Hematopoietic multipotent progenitor cell treated with erythropoietin and hydrocortisone succinate and interleukin-3 and kit ligand, for 6 days (in vitro differentiated cells): ENCODE measurements around the gene ERP27.
A peak's percentile ranks its signal among the peaks of the same experiment; 100 is the strongest.

Experiments used
- DNase-seq: peaks from one replicate; pipeline ENCODE4 v3.0.0-alpha.2; 2015

ERP27 gene

DNA sequence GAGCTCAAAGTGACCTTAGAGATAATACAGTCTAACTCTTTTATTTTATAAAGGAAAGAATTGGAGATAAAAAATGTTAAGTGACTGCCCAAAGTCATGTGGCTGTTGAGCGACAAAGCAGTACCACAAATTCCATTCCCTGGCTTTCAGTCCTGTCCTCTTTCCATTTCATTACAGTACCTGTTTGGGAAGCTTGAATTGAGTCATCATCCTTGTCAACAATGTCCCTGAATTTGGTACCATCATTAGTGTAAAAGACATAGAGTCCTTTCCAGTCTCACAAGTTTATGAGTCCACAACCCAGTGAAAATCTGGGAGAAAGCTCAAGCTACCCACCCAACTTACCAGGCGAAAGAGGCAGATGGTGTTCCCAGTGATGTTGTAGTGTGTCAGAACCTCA lies 3.8 kb downstream of the ERP27 start:
- no peak for DNase-seq

GRCh38 chr12:14931791-14932560 lies 6.4 kb downstream of the ERP27 start:
- no peak for DNase-seq

DNA sequence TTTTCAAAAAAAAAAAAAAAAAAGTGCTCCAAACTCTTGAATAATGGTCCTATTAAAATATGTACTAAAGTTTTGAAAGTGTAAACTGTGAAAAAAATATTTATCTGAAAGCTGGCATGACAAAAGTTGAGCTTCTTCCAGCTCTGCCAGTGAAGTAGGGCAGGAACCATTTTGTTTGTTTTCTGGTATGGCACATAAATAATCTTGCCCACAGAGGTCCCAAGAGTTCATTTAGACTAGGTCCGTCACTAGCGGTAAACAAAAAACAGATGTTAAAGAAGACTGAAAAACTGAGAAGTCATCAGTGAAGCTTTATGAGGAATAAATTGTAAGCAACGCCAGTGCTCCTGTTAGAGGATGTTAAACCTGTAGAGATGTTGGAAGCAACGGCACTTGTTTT lies 7.0 kb downstream of the ERP27 start:
- no peak for DNase-seq

DNA sequence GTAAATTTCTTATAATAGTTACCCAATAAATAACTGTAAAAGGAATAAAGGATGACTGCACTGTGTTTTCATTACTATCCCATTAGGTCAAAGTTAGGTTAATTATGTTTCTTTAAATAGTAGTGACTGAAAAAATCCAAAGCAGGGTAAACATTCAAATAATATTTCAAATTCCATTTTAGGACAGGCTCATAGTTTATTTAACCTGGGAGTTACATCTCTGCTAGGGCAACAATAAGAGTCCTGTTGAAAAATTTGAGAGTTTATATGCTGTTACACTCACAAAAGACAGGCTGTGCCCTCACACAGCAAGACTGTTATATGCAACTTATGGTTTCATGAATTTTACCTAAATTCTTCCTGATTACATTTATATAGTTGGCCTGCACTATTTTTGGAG lies 8.0 kb downstream of the ERP27 start:
- DNase-seq = no peak

DNA sequence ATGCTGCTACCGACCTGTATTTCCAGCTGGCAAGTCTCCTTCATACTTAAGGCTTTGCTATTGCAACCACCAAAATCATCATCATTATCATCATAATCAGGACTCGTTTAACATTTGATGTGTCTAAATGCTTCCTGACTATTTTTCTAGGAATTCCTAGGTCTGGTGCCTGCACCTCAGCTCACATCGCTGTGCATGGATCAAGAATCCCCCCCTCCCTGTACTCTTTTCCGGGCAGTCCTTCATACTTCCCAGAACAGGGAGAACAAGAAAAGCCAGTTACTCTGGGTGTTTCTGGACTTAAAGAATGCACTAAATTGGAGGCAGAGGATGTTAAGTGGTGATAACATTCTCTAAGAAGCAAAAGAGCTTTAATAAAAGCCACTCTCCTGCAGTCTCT lies 9.4 kb downstream of the ERP27 start:
- no peak for DNase-seq

GRCh38 chr12:14927267-14927666 lies 11.1 kb downstream of the ERP27 start:
- DNase-seq = no peak

GRCh38 chr12:14924541-14924940 lies 13.8 kb downstream of the ERP27 start:
- no peak for DNase-seq

GRCh38 chr12:14923944-14924343 lies 14.4 kb downstream of the ERP27 start:
- no peak for DNase-seq

DNA sequence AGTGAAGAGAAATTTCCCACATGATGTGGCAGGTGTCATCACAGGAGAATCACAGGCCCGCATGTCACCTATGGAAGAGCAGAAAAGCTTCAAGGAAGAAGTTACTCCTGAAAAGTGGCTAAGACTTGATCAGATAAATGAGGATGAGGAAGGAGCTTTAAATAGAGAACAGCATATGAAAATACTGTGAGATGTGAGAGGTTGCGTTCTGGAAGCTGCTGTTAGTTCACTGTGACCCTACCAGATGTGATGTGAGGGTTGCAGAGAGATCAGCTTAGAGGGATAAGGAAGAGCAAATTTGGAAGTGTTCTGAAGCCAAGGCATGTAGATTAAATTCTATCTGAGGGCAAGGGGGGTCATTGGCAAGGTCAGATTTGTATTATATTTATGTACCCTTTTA lies 17.1 kb downstream of the ERP27 start:
- DNase-seq = no peak

DNA sequence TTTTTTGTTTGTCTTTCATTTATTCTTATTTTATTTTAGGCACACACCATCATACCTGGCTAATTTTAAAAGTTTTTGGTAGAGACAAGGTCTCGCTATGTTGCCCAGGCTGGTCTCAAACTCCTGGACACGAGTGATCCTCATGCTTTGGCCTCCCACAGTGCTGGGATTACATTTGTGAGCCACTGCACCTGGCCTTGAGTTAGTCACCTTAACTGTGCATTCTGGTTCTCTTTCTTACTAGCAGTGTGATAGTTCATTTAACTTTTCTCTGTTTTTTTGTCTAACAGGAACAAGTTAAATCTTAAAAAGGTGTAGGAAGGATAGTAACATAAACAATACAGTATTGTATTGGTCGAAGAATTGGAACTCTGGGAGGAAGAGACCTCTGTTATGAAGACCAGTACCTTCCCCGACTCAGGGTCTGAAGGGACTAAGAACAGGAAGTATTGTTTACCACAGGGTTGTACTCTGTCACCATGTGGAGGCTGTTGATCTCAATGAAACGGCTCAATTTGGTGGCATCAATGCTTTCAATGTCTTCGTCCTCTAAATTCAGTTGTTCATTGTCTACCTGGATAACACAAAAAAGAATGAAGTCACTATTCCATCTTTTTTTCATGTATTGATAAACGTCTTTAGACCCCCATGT lies 17.7 kb downstream of the ERP27 start:
- peak; percentile 44 for DNase-seq

GRCh38 chr12:14919455-14919854 lies 18.9 kb downstream of the ERP27 start:
- no peak for DNase-seq

GRCh38 chr12:14915736-14916135 lies 22.6 kb downstream of the ERP27 start:
- no peak for DNase-seq

GRCh38 chr12:14913381-14913781 lies 25.0 kb downstream of the ERP27 start:
- DNase-seq = no peak

DNA sequence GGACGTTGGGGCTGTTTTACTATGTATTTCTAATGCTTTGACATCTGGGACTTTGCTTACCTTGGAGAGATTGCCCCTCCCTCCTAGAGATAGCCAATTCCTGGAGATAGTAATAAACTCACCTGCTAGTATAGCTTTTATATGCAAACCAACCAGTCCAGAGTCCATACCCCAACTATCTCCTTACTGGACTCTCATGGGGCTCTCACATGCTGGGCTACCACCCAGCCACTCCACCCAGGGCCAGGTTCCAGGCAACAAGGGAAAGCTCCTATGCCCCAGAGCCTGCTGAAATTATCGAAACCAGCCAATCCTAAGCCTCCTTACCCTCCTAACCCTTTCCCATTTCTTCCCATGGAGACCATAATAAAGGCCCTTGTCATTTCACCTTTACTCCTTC lies 27.2 kb downstream of the ERP27 start:
- no peak for DNase-seq

DNA sequence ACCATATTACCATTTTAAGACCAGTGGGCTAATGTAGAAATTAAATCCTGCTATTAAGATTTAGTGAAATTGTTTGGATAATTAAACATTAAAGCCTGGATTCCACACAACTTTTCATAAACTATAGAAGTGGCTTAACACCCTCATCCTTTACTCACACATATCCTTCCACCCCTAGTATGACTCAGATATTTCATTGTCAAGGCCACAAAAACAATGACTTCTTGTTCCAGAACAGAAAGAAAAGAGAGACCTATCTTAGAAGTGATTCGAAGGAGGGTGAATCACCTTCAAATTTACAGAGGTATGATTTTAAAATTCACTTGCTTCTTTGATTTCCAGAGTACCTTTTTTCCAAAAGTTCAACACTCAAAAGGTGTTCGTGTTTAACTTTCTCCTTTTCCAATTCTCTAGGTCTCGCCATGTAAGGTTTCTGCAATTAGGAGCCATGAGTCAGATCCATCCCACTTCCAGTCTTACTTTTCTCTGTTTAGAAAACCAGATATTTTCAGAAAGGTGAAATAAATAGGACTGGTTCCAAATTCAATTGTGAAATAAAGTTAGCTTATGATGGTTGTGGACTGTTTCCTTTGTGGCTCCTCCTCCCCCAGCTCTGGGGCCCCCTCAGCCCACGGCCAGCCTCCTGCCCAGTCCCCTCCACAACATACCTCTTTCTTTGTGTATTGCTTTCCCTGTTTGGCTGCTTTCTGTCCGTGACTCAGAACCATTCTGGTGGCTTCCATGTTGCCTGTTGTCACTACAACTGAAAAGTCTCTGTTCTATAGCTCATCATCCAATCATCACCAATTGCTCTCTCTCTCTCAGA lies 28.0 kb downstream of the ERP27 start:
- DNase-seq = no peak

DNA sequence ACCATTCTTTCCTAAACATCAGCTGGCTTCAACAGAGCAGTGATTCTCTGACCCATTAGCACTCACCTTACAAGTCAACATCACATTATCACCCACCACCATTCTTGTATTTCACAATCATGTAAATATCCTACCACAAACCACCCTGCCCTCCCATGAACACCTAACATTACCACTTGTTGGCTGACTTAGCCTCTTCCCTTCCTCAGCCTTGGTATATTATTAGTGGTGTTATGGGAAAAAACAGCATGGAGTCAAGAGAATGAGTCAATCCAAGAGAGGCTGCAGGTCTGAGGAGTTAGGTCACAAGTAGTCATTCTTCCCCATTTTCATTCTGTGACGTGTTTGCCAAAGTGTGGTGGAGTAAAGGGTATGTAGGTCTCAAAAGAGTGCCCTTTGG lies 30.4 kb downstream of the ERP27 start:
- no peak for DNase-seq

DNA sequence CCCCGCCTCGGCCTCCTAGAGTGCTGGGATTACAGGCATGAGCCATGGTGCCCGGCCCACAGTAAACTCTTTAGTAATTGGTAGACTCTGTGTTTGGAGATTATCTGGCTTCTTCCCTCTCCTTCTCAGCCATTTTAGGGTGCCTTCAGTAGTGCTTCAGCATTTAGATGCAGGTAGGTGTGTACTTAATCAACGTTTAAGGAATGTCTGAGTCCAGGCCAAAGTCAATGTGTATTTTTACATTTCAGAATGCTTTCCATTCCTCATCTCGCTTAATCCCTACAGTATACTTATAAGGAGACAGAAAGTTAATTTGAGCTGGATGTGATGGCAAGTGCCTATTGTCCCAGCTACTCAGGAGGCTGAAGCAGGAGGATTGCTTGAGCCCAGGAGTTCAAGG lies 32.2 kb downstream of the ERP27 start:
- DNase-seq = no peak

GRCh38 chr12:14905269-14906004 lies 32.9 kb downstream of the ERP27 start:
- DNase-seq = no peak

- no peak for DNase-seq
Measured at GRCh38 chr12:14904854-14905253, 33.5 kb downstream of the ERP27 start.

DNA sequence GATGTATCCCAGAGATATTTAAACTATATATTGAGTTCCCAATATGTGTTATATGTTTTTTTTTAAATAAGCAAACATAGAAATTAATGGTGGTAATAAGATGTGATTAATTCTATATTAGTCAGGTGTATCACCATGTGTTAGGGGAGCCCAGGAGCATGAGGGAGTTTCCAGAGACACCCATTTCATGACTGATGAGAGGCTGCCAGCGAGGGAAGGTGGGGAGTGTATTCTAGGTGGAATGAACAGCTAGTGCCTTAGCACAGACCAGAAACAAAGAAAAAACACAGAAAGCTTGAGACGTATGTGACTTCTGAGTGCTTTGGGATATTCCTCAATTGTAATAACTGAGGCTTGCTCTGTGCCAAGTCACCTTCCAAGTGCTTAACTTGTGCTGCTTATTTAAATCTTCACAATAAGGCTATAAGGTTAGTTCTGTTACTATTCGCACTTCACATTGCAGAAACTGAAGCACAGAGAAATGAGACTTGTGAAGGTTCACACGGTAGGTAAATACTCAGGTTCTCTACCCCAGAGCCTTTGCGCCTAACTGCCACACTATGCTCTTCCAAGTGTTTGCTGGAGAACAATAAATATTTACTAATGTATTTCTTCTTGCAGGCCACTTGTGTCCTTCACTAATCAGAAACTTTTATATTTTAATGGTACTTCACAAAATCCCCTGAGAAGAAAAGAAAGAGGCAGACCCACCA lies 34.8 kb downstream of the ERP27 start:
- DNase-seq = no peak

GRCh38 chr12:14902465-14902864 lies 35.9 kb downstream of the ERP27 start:
- peak; percentile 68 for DNase-seq

DNA sequence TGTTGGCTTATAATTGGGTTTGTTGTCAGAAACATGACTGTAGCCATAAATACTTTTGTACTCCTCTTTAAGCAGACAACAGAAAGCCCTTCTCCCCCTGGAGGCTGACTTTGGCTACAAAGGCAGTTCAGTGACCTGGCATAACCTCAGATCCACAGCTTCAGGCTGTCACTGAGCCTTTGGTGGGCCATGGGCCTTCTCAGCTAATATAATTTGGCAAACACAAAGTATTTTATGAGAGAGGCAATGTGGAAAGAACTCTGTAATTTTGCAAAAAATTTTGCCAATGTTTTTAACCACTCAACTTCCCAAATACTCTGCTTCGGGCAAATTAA lies 37.1 kb downstream of the ERP27 start:
- DNase-seq = peak; percentile 32
